ENCODE results near the gene KIAA0232.
"Not testable (repeated sequence)": the region's sequence is repeated elsewhere in the genome, so short reads cannot be mapped to it uniquely, and the experiment has no call there.

Gene KIAA0232

GRCh38 chr4:6756345-6756744 lies 26.2 kb upstream of the KIAA0232 start:
- DNase-seq: not testable (repeated sequence)

- DNase-seq: no peak
These were observed 23.8 kb upstream of the KIAA0232 start for GRCh38 chr4:6758728-6759127.

GRCh38 chr4:6760865-6761264 lies 21.7 kb upstream of the KIAA0232 start:
- no peak for DNase-seq

- DNase-seq: no peak
These were observed 20.6 kb upstream of the KIAA0232 start for GRCh38 chr4:6761649-6762615.

GRCh38 chr4:6763330-6763851 lies 19.1 kb upstream of the KIAA0232 start:
- no peak for DNase-seq

- DNase-seq: no peak
These were observed 17.4 kb upstream of the KIAA0232 start for GRCh38 chr4:6764976-6765620.

- DNase-seq: no peak
These were observed 16.8 kb upstream of the KIAA0232 start for GRCh38 chr4:6765703-6766102.

- DNase-seq: no peak
These were observed 15.2 kb upstream of the KIAA0232 start for GRCh38 chr4:6767386-6767747.

- no peak for DNase-seq
These were observed 14.6 kb upstream of the KIAA0232 start for GRCh38 chr4:6767748-6768538.

- DNase-seq: no peak
These were observed 14.0 kb upstream of the KIAA0232 start for GRCh38 chr4:6768539-6768905.

- no peak for DNase-seq
These were observed 13.1 kb upstream of the KIAA0232 start for GRCh38 chr4:6769233-6769988.

GRCh38 chr4:6769989-6770420 lies 12.5 kb upstream of the KIAA0232 start:
- no peak for DNase-seq

GRCh38 chr4:6770581-6771228 lies 11.8 kb upstream of the KIAA0232 start:
- DNase-seq: no peak

- DNase-seq: no peak
These were observed 11.3 kb upstream of the KIAA0232 start for GRCh38 chr4:6771229-6771671.

GRCh38 chr4:6772223-6772928 lies 10.2 kb upstream of the KIAA0232 start:
- DNase-seq: no peak

GRCh38 chr4:6773106-6773505 lies 9.4 kb upstream of the KIAA0232 start:
- no peak for DNase-seq

- no peak for DNase-seq
These were observed 8.6 kb upstream of the KIAA0232 start for GRCh38 chr4:6773616-6774540.

GRCh38 chr4:6775746-6776145 lies 6.8 kb upstream of the KIAA0232 start:
- DNase-seq: no peak

GRCh38 chr4:6776920-6777635 lies 5.4 kb upstream of the KIAA0232 start:
- no peak for DNase-seq
